GM10847 (cell line): ENCODE results near the gene IGHMBP2.

Experiments
- POLR2A ChIP-seq: IDR thresholded peaks from 2 replicates; pipeline ENCODE4 v1.6.1; 2011; ENCODE audit not compliant: insufficient read length; ENCODE audit errors: extremely low read depth

Gene IGHMBP2

DNA sequence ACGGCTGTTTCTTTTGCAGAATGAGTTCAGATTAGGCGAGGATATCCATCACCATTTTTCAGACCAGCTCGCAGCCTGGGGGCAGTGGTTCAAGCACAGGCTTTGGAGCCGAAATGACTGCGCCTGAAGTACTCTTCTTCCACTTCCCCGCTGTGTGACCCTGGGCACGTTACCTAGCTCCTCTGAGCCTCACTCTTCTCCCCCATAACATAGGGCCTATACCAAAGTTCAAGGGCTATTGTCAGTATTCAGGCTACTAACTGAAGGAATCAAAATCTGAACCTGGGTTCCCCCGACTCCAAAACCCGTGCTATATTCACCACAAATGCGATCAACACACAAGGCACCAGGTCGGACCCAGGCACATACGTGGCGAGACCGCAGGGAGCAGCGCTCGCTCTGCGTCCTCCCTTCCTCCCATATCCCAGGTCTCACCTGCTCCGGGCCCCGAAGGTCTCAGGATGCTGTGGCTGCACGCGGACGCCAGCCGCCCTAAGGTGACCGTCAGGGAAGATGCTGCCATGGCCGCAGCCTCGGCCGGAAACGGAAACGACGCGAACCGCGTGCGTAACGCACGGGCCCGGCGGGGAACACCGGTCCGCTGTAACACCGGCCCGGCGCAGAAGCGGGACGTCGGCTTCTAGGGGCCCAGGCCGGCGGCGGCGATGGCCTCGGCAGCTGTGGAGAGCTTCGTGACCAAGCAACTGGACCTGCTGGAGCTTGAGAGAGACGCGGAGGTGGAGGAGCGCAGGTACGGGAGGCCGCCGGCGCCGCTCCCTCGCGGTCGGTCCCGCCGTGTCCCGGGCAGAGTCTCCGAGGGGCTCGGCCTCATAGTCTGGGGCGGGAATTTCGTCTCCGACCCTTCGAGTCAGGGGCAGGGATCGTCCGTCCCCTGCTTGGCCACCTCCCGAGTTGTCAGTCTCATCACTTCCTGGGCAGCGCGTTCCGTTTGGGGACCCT, at the start of gene IGHMBP2, which contains the start of gene MRPL21:
TSS of gene IGHMBP2 (plus strand) at position 604 of the 960 bp plus-strand sequence. CDS start at position 666, 62 bp downstream.
TSS of gene MRPL21 (minus strand) at position 545 of the 960 bp plus-strand sequence. CDS start at position 523, 22 bp downstream.
- peak; percentile 96 for TF ChIP-seq POLR2A

DNA sequence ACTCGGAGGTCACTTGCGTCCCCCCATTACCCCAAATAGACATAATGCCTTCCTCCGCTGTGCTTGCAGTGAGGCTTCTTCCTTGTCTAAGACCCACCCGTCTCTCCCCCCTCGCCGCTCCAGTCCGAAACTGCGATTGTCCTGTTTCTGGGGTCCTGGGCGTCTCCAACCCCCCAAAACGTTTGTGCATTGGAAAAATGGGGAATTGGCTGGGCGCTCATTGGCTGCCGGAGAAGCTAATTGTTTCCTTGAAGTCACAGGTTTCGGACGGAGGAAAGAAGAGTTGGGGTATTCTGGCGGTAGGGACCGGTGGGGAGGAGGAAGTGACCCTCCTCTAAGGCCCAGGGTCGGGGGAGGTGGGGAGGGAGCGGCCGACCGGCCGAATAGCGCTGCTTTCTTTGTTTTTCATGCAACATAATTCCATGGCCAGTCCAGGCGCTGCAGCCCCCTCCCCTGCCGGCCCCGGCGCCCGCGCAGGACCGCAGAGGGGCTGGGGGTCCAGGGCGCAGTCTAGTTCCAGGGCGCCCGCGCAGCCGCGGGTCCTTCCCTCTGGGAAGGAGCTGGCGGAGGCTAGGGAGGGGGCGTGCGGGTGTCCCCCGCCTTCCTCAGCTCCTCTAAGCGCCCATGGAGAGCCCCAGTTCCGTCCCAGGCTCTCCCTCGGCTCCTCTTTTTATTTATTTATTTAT, 49.3 kb upstream of the IGHMBP2 start:
- no peak for TF ChIP-seq POLR2A

GRCh38 chr11:68855205-68855981, 48.3 kb upstream of the IGHMBP2 start:
- no peak for TF ChIP-seq POLR2A

DNA sequence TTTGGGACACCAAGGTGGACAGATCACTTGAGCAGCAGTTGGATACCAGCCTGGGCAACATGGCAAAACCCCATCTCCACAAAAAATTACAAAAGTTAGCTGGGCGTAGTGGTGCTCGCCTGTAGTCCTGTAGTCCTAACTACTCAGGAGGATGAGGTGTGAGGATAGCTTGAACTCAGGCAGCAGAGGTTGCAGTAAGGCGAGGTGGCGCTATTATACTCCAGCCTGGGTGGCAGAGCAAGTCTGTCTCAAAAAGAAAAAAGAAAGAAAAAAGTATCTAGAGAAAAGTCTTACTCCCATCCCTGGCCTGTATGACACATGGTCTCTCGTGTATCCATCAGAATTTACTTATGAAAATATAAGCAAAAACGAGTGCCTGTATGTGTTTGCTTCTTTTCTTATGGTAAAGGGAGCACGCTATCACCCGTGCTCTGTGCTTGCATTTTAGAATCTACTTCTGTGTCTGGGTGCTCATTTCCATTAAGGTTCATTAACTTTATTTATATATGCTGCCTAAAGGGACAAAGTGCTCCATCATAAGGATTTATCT, 46.6 kb upstream of the IGHMBP2 start:
- no peak for TF ChIP-seq POLR2A

- TF ChIP-seq POLR2A = no peak
Observed at GRCh38 chr11:68859123-68859522, 44.6 kb upstream of the IGHMBP2 start.

DNA sequence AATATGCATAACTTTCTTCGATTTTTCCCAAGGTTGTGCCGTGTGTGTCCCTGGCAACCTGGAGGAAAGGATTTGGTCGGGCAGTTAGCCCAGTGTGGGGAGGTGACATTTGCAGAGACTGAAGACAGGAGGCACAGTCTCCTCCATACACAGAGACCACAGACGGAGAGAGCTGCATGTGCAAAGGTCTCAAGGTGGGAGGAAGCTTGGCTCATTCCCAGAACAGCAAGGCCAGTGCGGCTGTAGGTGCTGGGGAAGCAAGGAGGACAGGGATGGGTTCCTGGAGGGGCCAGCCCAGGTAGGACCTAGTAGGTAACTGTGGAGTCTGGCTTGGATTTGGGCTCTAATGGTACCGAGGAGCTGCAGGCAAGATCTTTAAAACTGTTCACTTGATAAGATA, 41.3 kb upstream of the IGHMBP2 start:
- TF ChIP-seq POLR2A = no peak

DNA sequence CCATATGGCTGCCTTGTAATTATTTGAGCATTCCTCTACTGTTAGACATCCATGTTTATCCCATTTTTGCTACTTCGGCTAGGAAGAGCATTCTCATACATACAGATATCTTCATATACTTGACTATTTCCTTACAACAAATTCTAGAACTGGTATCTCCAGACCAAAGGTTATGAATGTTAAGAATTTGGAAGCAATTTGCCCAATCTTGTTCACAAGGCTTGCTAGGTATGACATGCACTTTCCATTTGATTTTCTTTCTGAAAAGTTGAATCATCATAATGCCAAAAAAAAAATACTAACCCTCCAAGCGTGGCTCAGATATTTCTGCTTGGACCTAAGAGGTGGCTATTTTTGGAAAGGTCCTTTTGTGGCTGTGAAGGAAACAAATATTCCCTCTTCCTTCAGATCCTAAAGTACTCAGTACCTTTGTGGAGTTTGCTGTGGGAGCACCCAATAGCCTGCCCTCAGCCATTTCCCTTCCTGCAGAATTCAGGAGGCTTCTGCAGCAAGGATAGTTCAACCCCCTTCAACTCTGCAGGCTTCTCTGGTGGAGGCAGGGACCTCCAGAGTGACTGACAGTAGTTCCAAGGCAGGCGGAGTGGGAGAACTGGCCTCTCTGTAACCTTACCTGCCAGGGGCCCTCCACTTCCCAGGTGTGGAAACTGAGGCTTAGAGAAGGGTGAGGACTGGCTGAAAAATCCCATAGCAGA, 40.0 kb upstream of the IGHMBP2 start:
- no peak for TF ChIP-seq POLR2A

GRCh38 chr11:68865241-68865640, 38.5 kb upstream of the IGHMBP2 start:
- no peak for TF ChIP-seq POLR2A

DNA sequence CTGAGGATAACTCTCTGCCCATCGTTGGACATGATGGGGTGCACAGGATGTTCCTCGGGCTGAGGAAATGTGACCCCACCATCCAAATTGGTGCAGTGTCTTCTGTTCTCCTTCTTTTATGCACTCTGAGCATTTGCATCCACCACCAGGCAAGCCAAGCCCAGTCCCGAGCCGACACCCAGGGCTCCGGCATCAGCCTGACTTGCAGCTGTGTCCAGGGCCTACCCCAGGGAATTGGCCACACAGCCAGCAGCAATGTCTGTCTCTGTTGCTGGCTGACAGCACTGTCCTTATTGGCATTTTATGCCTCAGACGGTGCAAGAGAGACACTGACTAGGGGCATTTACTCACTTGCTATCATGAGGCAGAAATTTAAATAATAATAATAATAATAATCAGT, 36.6 kb upstream of the IGHMBP2 start:
- no peak for TF ChIP-seq POLR2A

GRCh38 chr11:68868221-68868835, 35.4 kb upstream of the IGHMBP2 start:
- no peak for TF ChIP-seq POLR2A

- TF ChIP-seq POLR2A = no peak
Observed at GRCh38 chr11:68870470-68870869, 33.2 kb upstream of the IGHMBP2 start.

GRCh38 chr11:68872216-68873003, 31.3 kb upstream of the IGHMBP2 start:
- TF ChIP-seq POLR2A = no peak

DNA sequence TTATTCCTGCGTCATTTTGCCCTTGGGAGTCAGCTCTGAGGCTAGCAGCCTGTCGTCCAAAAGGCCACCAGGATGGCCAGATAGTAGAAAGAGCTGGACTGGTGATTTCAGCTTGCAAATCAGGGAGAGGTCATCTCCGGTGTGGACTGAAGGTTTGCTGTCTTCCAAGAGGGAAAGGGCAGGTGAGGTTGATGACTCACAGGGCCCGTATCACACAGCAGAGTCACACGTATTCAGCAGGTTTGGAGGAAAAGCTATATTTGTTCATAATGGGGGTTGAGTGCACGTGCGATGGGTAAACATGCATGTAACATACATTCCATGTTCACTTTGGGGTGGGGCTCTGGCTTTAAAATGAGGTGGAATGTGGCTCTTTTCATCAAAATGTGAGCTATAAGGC, 25.7 kb upstream of the IGHMBP2 start:
- TF ChIP-seq POLR2A = no peak
